M059J (cell line): Measurements from ENCODE around the gene NUP62. TPM values are rescaled to one million over a fixed set of nuclear protein-coding genes. Genes with fewer than 3 reads are reported as not detected.

Source experiments
- DNase-seq: peaks from one replicate; pipeline ENCODE4 v3.0.0-alpha.2; 2012; ENCODE audit warnings: low read depth
- total RNA-seq: library from RNA; depleted of rRNA; stranded (reverse); fragments of >200 nt; shearing (Covaris generic); gene quantifications from 2 replicates; pipeline ENCODE4 v1.2.3, GENCODE V29; 2014

NUP62 gene
- total RNA-seq, 1 experiment from 2014 or later = 96.0 TPM

DNA sequence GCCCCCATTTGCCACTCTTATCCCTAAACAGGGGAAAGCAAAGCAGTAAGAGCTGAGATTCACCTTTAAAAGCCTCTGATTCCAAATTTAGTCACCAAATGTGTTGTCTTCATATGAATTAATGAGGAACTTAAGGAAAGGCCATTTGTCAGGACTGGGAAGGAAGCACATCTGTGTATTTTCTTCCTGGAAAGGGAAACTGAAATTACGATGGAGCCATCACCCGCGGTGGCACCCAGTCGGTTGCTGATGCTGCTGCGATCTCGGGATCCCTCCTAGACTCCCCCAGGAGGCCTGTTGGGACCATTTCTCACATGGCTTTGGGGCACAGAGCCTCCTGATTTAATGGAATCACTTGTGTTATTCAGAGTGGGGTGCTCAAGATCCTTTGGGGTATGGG, 25.2 kb downstream of the NUP62 start:
- no peak for DNase-seq

GRCh38 chr19:49896863-49897621, 32.3 kb downstream of the NUP62 start, which contains the start of gene IL4I1:
IL4I1 (minus strand) TSS chr19:49896887; CDS start chr19:49896160, 727 bp downstream.
- peak; percentile 74 for DNase-seq

- no peak for DNase-seq
Measured at GRCh38 chr19:49895566-49896297, 33.6 kb downstream of the NUP62 start.

DNA sequence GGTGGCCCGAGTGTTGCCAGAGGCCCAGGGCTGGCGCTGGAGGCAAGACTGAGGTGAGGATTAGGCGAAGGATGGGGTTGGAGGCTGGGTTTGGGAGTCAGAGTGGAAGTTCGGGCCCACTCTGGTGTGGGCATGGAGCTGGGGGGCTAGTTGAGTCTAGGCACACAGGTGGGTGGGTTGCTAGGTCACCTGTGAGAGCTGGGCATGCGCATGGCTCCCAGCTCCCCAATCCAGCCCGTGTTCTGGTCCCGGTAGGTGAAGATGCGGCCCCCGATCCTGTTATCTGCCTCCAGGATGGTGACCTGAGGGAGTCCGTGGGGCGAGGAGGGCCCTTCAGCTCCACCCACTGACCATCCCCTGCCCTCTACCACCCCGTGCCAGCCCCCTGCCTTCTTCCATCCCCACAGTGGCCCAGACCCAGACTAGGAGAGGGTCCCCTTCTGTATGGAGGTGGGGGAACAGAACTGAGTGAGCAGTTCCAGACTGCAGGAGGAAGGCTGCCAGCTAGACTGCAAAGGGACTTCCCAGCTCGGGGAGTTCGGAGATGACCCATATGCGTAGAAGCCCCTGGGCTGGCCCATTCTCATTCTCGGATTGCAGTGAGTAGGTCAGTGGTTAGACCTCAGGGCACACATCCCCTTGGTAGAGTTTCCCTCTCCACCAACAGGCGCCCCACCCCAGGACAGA, 34.3 kb downstream of the NUP62 start:
- DNase-seq = no peak

DNA sequence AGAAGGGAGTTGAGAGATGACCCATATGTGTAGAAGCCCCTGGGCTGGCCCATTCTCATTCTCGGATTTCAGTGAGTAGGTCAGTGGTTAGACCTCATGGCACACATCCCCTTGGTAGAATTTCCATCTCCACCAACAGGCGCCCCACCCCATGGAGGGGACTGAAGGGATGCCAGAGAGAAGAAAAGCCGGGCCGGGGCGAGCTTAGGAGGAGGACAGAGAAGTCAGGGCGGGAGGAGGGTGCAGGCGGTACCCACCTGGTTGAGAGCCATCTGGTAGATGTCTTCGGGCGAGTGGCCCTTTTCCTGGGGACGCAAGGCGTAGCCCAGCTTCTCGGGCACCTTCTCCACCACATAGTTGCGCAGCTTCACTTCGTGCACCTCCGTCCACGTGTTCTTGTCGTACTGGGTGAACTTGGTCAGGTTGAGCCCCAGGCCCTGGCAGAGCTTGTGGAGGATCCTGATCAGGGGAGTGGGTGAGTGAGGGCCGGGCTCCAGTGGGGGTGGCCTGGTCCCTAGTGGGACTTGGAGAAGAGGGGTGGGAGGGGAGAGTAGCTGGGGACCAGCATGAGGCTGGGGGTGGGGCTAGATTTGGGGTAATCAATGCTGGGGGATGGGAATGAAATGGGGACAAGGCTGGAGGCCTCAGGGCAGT, 35.2 kb downstream of the NUP62 start:
- DNase-seq = no peak

GRCh38 chr19:49892716-49893115, 36.6 kb downstream of the NUP62 start:
- no peak for DNase-seq

GRCh38 chr19:49891393-49891792, 37.9 kb downstream of the NUP62 start:
- DNase-seq = no peak

DNA sequence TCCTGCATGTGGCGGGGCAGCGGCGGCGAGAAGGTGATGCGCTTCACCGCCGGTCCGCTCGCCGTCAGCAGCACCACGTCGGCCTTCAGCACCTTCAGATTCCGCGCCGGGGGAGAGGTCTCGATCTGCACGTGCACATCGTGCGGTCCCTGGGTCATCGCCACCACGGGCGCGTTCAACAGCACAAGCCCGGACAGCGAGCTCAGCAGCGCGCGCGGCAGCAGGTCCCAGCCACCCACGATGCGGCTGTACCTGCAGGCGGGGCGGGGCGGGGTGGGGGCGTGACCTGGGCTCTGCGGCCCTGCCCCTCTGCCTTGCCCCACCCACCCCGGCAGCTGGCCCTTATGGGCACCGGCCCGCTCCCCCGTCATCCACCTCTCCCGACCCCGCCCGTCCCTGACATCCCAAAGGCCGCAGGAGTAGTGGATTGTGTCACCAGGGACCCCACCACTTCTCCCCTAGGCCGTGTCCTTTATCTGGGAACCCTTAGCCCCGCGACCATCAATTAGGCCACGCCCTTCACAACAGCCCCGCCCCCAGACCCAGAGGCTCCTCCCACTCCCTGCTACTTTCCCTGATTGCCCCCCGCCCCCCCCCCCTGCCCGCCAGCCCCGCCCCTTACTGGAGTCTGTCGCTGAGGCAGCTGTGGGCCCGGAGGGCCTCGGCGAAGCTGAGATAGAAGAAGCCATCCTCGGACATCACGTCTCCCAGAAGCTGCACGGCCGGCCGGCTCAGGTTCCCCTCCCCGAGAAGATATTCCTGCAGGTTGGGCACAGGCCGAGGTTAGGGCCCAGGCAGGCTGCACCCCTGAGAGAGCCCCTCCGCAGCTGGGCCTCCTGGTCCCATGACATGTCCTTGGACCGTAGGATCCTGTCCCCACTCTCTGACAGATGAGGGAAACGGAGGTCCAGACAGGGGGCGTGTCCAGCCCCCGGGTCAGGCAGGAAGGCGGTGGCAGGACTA, 38.7 kb downstream of the NUP62 start:
- no peak for DNase-seq

GRCh38 chr19:49889687-49890348, 39.5 kb downstream of the NUP62 start:
- no peak for DNase-seq

GRCh38 chr19:49889038-49889686, 40.1 kb downstream of the NUP62 start:
- DNase-seq = peak; percentile 17

- no peak for DNase-seq
Measured at GRCh38 chr19:49888510-49888824, 40.8 kb downstream of the NUP62 start.

- DNase-seq = no peak
Measured at GRCh38 chr19:49887665-49888509, 41.4 kb downstream of the NUP62 start.

DNA sequence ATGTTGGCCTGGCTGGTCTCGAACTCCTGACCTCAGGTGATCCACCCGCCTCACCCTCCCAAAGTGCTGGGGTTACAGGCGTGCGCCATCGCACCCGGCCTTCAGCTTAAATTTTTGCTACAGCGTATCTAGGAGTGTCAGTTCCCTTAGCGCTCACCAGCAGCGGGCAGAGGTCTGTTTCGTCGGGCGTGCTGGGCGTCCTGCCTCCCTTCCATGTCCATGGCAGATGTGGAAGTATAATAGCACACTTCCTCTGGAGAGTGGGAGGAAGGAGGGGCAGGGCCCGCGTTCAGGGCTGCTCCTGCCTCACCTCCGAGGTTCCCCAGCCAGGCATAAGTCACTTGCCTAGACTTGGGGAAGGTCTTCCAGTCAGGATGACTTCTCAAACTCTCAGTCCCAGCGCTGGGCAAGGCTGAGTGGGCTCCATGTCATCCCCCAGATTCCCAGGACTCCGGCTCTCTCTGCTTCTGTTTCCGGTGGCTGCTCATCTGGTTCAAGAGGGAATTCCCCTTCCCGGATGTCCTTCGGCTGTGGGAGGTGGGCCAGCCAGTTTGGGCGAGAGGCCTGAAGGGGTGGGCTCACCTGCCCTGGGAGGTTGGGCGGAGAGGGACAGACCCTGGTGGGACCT, 42.2 kb downstream of the NUP62 start:
- no peak for DNase-seq

GRCh38 chr19:49884760-49885159, 44.5 kb downstream of the NUP62 start:
- DNase-seq = no peak

DNA sequence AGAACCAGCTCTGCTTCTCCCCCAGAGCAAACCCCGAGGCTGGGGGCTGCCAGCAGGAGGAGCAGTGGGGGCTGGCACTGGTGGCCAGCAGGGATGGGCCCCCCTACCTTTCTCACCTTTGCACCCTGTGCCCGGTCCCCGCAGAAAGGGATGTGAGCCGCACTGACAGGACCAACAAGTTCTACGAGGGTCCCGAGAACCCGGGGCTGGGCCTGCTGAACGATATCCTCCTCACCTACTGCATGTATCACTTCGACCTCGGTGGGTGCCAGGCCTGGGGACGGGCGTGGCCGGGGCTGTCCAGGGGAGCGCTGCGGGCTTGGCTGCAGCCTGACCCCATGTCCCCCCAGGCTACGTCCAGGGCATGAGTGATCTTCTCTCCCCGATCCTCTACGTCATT, 45.2 kb downstream of the NUP62 start:
- DNase-seq = no peak

GRCh38 chr19:49883094-49883493, 46.2 kb downstream of the NUP62 start:
- no peak for DNase-seq

DNA sequence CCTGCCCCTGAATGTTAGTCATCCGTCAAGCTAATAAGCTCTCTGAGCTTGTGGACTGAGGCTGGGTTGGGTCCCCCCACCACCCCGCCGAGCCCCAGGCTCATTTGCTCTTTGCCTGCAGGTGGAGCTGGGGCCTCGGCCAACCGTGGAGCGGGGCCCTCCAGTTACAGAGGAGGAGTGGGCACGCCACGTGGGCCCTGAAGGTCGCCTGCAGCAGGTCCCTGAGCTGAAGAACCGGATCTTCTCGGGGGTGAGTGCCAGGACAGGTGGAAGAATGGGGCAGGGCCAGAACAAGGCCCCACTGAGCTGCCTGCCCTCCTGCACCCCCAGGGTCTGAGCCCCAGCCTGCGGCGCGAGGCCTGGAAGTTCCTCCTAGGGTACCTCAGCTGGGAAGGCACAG, 46.7 kb downstream of the NUP62 start:
- no peak for DNase-seq

GRCh38 chr19:49881672-49882394, 47.5 kb downstream of the NUP62 start:
- DNase-seq = no peak
